CD14-positive monocyte (primary cell): Measurements from ENCODE around the gene PCOLCE2. TPM values are rescaled to one million over a fixed set of nuclear protein-coding genes. Genes with fewer than 3 reads are reported as not detected.

Source experiments
- DNase-seq, 3 donors: peaks; one replicate each; pipeline ENCODE4 v3.0.0-alpha.2; 2011 to 2022
- H2AFZ ChIP-seq: 2 replicates; pipeline ENCODE4 v1.6.0; 2012; ENCODE audit warnings: mild to moderate bottlenecking, low read depth, low read length, inconsistent platforms; ENCODE audit not compliant: insufficient read depth, poor library complexity, severe bottlenecking
- H3K27ac ChIP-seq, 2 donors: 1 replicate in 1 of 2; 2 replicates in 1 of 2; pipeline ENCODE4 v1.5.1; 2012 to 2013; ENCODE audit warnings: low read length in 2 of 2, control low read depth in 1 of 2, inconsistent platforms in 1 of 2, low read depth in 1 of 2, mild to moderate bottlenecking in 1 of 2
- H3K27me3 ChIP-seq, 2 donors: one replicate each; pipeline versions ENCODE4 v1.6.0 to v1.6.1; 2011 to 2013; ENCODE audit warnings: low read length in 2 of 2; ENCODE audit not compliant: control insufficient read depth in 2 of 2, insufficient read depth in 2 of 2
- H3K36me3 ChIP-seq, 2 donors: replicated peaks in 1 of 2; 1 replicate in 1 of 2; 2 replicates in 1 of 2; pipeline versions ENCODE4 v1.5.1 to v1.6.1; 2012 to 2013; ENCODE audit warnings: low read length in 2 of 2, control low read depth in 1 of 2, inconsistent platforms in 1 of 2, mild to moderate bottlenecking in 1 of 2; ENCODE audit not compliant: insufficient read depth in 2 of 2, control insufficient read depth in 1 of 2
- H3K4me1 ChIP-seq, 2 donors: 1 replicate in 1 of 2; 2 replicates in 1 of 2; pipeline versions ENCODE4 v1.5.1 to v1.6.1; 2012 to 2013; ENCODE audit warnings: low read length in 2 of 2, control low read depth in 1 of 2, inconsistent platforms in 1 of 2, mild to moderate bottlenecking in 1 of 2, moderate library complexity in 1 of 2; ENCODE audit not compliant: insufficient read depth in 2 of 2, control insufficient read depth in 1 of 2
- H3K4me2 ChIP-seq: replicated peaks from 2 replicates; pipeline ENCODE3; 2012; ENCODE audit warnings: low read length, moderate library complexity, mild to moderate bottlenecking; ENCODE audit not compliant: poor library complexity, severe bottlenecking; ENCODE audit errors: extremely low read depth
- H3K4me3 ChIP-seq, 3 experiments: fragments of 200-600 bp in 1 of 3; sonication (generic) in 1 of 3; replicated peaks in 1 of 3; 1 replicate in 2 of 3; 2 replicates in 1 of 3; pipeline ENCODE4 v1.5.1; 2011 to 2013; ENCODE audit warnings: low read length in 3 of 3, mild to moderate bottlenecking in 3 of 3, control low read depth in 2 of 3, low read depth in 2 of 3, inconsistent platforms in 1 of 3, moderate library complexity in 1 of 3
- H3K79me2 ChIP-seq: 2 replicates; pipeline ENCODE4 v1.6.0; 2012; ENCODE audit warnings: mild to moderate bottlenecking, control low read depth, inconsistent platforms, low read length, moderate library complexity; ENCODE audit not compliant: insufficient read depth
- H3K9ac ChIP-seq: 2 replicates; pipeline ENCODE4 v1.6.0; 2017; ENCODE audit warnings: low read length, mild to moderate bottlenecking; ENCODE audit not compliant: insufficient read depth, poor library complexity, severe bottlenecking
- H3K9me3 ChIP-seq, 2 donors: replicated peaks in 1 of 2; 1 replicate in 1 of 2; 2 replicates in 1 of 2; pipeline versions ENCODE4 v1.5.1 to v1.6.1; 2012 to 2013; ENCODE audit warnings: low read length in 2 of 2, control low read depth in 1 of 2; ENCODE audit not compliant: control insufficient read depth in 1 of 2, insufficient read depth in 1 of 2
- H4K20me1 ChIP-seq: 2 replicates; pipeline ENCODE4 v1.6.0; 2012; ENCODE audit warnings: mild to moderate bottlenecking, low read length, control low read depth, moderate library complexity; ENCODE audit not compliant: insufficient read depth
- H3K27ac Mint-ChIP-seq, 7 donors: one replicate each; pipeline ENCODE4 v1.8.0; 2020; ENCODE audit warnings: mild to moderate bottlenecking in 7 of 7, mixed read lengths in 7 of 7, moderate library complexity in 6 of 7, inconsistent platforms in 2 of 7
- H3K27me3 Mint-ChIP-seq, 3 donors: one replicate each; pipeline ENCODE4 v1.8.0; 2021 to 2022; ENCODE audit warnings: low read depth in 3 of 3, mild to moderate bottlenecking in 3 of 3, mixed read lengths in 3 of 3, moderate library complexity in 3 of 3, inconsistent platforms in 1 of 3
- H3K36me3 Mint-ChIP-seq, 2 donors: one replicate each; pipeline ENCODE4 v1.8.0; 2020; ENCODE audit warnings: mixed read lengths in 2 of 2, inconsistent platforms in 1 of 2, mild to moderate bottlenecking in 1 of 2
- H3K4me1 Mint-ChIP-seq: one replicate; pipeline ENCODE4 v1.8.0; 2020; ENCODE audit warnings: mild to moderate bottlenecking, mixed read lengths
- H3K4me3 Mint-ChIP-seq, 2 donors: one replicate each; pipeline ENCODE4 v1.8.0; 2020; ENCODE audit warnings: mild to moderate bottlenecking in 2 of 2, mixed read lengths in 2 of 2, moderate library complexity in 1 of 2
- H3K9me3 Mint-ChIP-seq, 7 donors: one replicate each; pipeline ENCODE4 v1.8.0; 2020 to 2022; ENCODE audit warnings: mixed read lengths in 7 of 7, mild to moderate bottlenecking in 6 of 7, moderate library complexity in 6 of 7, inconsistent platforms in 2 of 7
- CTCF ChIP-seq: fragments of 200-600 bp; IDR thresholded peaks from one replicate; pipeline ENCODE4 v1.8.0; 2022; ENCODE audit warnings: antibody characterized with exemption, mild to moderate bottlenecking
- WGBS: methylation state at CpG from one replicate; pipeline ENCODE4 v1.1.5; 2013; ENCODE audit warnings: missing lambda C conversion rate; ENCODE audit not compliant: insufficient coverage; 5-methylcytosine and 5-hydroxymethylcytosine counted together
- intact Hi-C, 2 donors: fragments of 100-400 bp; cut with micrococcal nuclease; formaldehyde crosslinking; loops; one replicate each; pipeline versions ENCODE4 v1.15.0 to v1.15.1; 2023
- polyA plus RNA-seq, 3 donors: library from polyadenylated mRNA; depleted of rRNA in 1 of 3; unstranded in 2 of 3; stranded (reverse) in 1 of 3; fragments of 300-500 nt in 2 of 3; fragments of >200 nt in 1 of 3; fragmentation: Illumina TruSeq in 2 of 3; gene quantifications; 1 replicate in 2 of 3; 2 replicates in 1 of 3; pipeline ENCODE4 v1.2.3, GENCODE V29; 2012 to 2021

The PCOLCE2 gene
- polyA plus RNA-seq, 3 donors: not detected

GRCh38 chr3:142897807-142898206 lies 8.9 kb upstream of the PCOLCE2 start:
- no peaks in the 10 kb centered on the region for H3K79me2 ChIP-seq
- no peak for DNase-seq
- no peaks in the 10 kb centered on the region for H3K36me3 ChIP-seq
- intact Hi-C loops: no loop called here
- no peak overlapping the region for H2AFZ ChIP-seq
- no peaks in the 10 kb centered on the region for H3K36me3 Mint-ChIP-seq
- peaks cover 0 to 3% of the 10 kb centered on the region in 2 donors for H3K9me3 ChIP-seq
- TF ChIP-seq CTCF: no peak
- WGBS: 75% methylated on average over 2 of the region's 2 CpGs
- no peaks in the 10 kb centered on the region for H4K20me1 ChIP-seq
- no peak overlapping the region for H3K27ac ChIP-seq
- H3K27me3 ChIP-seq: no peaks in the 10 kb centered on the region
- H3K27me3 Mint-ChIP-seq: peaks cover 0 to 2% (median 0%) of the 10 kb centered on the region in 3 donors
- H3K4me3 Mint-ChIP-seq: no peak overlapping the region
- peaks cover 0 to 10% (median 0%) of the 10 kb centered on the region in 7 donors for H3K9me3 Mint-ChIP-seq
- no peaks in the 10 kb centered on the region for H3K4me1 ChIP-seq
- no peak overlapping the region for H3K4me2 ChIP-seq
- no peak overlapping the region for H3K27ac Mint-ChIP-seq
- H3K4me3 ChIP-seq: no peak overlapping the region
- no peak overlapping the region for H3K9ac ChIP-seq
- H3K4me1 Mint-ChIP-seq: peaks cover 9% of the 10 kb centered on the region

GRCh38 chr3:142896996-142897395 lies 8.1 kb upstream of the PCOLCE2 start:
- no peak overlapping the region for H3K4me3 Mint-ChIP-seq
- no peak for DNase-seq
- Histone ChIP-seq H3K27me3 (no peaks in the 10 kb centered on the region), H4K20me1 (no peaks in the 10 kb centered on the region), H3K27ac (no peak overlapping the region), H3K9ac (no peak overlapping the region), H3K36me3 (no peaks in the 10 kb centered on the region), H3K4me3 (no peak overlapping the region), H3K9me3 (peaks cover 0 to 3% of the 10 kb centered on the region in 2 donors), H2AFZ (no peak overlapping the region), H3K4me1 (no peaks in the 10 kb centered on the region), H3K4me2 (no peak overlapping the region), H3K79me2 (no peaks in the 10 kb centered on the region)
- H3K4me1 Mint-ChIP-seq: peaks cover 9% of the 10 kb centered on the region
- WGBS: no CpG with 5 or more reads among the region's 1 CpG
- H3K36me3 Mint-ChIP-seq: no peaks in the 10 kb centered on the region
- intact Hi-C loops: no loop called here
- H3K27ac Mint-ChIP-seq: no peak overlapping the region
- H3K9me3 Mint-ChIP-seq: peaks cover 0 to 10% (median 0%) of the 10 kb centered on the region in 7 donors
- H3K27me3 Mint-ChIP-seq: peaks cover 0 to 4% (median 0%) of the 10 kb centered on the region in 3 donors
- no peak for TF ChIP-seq CTCF
